ENCODE results near the gene RNASET2.
"Not testable (repeated sequence)": the region's sequence is repeated elsewhere in the genome, so short reads cannot be mapped to it uniquely, and the experiment has no call there.

RNASET2 gene

GRCh38 chr6:166969390-166970002 lies 13.1 kb upstream of the RNASET2 start:
- DNase-seq, result no peak

GRCh38 chr6:166966268-166966667 lies 9.9 kb upstream of the RNASET2 start:
- DNase-seq, result no peak

GRCh38 chr6:166960609-166960978 lies 4.2 kb upstream of the RNASET2 start:
- no peak for DNase-seq

GRCh38 chr6:166959911-166960608 lies 3.7 kb upstream of the RNASET2 start:
- DNase-seq, result no peak

GRCh38 chr6:166958926-166959861 lies 2.8 kb upstream of the RNASET2 start:
- peak; percentile 30 for DNase-seq

- DNase-seq, result no peak
These were observed 1.4 kb upstream of the RNASET2 start for GRCh38 chr6:166957805-166958076.

GRCh38 chr6:166957087-166957804 lies 896 bp upstream of the RNASET2 start:
- DNase-seq, result peak; percentile 44

GRCh38 chr6:166955865-166956443 lies 396 bp downstream of the RNASET2 start:
- peak; percentile 39 for DNase-seq

- DNase-seq, result peak; percentile 15
These were observed 1.1 kb downstream of the RNASET2 start for GRCh38 chr6:166955121-166955864.

GRCh38 chr6:166954118-166954713 lies 2.1 kb downstream of the RNASET2 start:
- DNase-seq, result no peak

GRCh38 chr6:166952567-166953486 lies 3.5 kb downstream of the RNASET2 start:
- DNase-seq, result peak; percentile 10

- peak; percentile 26 for DNase-seq
These were observed 4.2 kb downstream of the RNASET2 start for GRCh38 chr6:166952121-166952520.

GRCh38 chr6:166951670-166952060 lies 4.7 kb downstream of the RNASET2 start:
- no peak for DNase-seq

GRCh38 chr6:166950892-166951669 lies 5.3 kb downstream of the RNASET2 start:
- DNase-seq, result peak; percentile 83

GRCh38 chr6:166950443-166950821 lies 5.9 kb downstream of the RNASET2 start:
- DNase-seq, result peak; percentile 22

- no peak for DNase-seq
These were observed 6.6 kb downstream of the RNASET2 start for GRCh38 chr6:166949528-166950442.

GRCh38 chr6:166948724-166949123 lies 7.6 kb downstream of the RNASET2 start:
- DNase-seq, result not testable (repeated sequence)

- no peak for DNase-seq
These were observed 9.1 kb downstream of the RNASET2 start for GRCh38 chr6:166947251-166947650.

GRCh38 chr6:166946125-166946524 lies 10.2 kb downstream of the RNASET2 start:
- DNase-seq, result no peak
